GM18861 (cell line): ENCODE data around the gene IL7R.

Experiments used
- ATAC-seq: cut with Tn5 transposase; IDR thresholded peaks from one replicate; pipeline ENCODE4 v1.9.1; 2021; ENCODE audit not compliant: unreplicated experiment

Gene IL7R

GRCh38 chr5:35856765-35857351, at the start of gene IL7R:
Gene IL7R, plus strand, starts transcription at chr5:35856891. Its CDS starts 87 bp downstream, at chr5:35856978.
- no peak for ATAC-seq

GRCh38 chr5:35810601-35811000, 46.1 kb upstream of the IL7R start:
- ATAC-seq = no peak

- ATAC-seq = no peak
Observed at GRCh38 chr5:35811108-35811741, 45.5 kb upstream of the IL7R start.

- ATAC-seq = no peak
Observed at GRCh38 chr5:35813521-35813920, 43.2 kb upstream of the IL7R start.

- peak; percentile 76 for ATAC-seq
Observed at GRCh38 chr5:35815089-35815936, 41.4 kb upstream of the IL7R start.

- no peak for ATAC-seq
Observed at GRCh38 chr5:35816881-35817521, 39.7 kb upstream of the IL7R start.

- ATAC-seq = no peak
Observed at GRCh38 chr5:35819026-35819425, 37.7 kb upstream of the IL7R start.

GRCh38 chr5:35819668-35820067, 37.0 kb upstream of the IL7R start:
- no peak for ATAC-seq

- no peak for ATAC-seq
Observed at GRCh38 chr5:35820735-35821134, 36.0 kb upstream of the IL7R start.

GRCh38 chr5:35821513-35821912, 35.2 kb upstream of the IL7R start:
- ATAC-seq = no peak

- no peak for ATAC-seq
Observed at GRCh38 chr5:35822511-35822910, 34.2 kb upstream of the IL7R start.

- no peak for ATAC-seq
Observed at GRCh38 chr5:35823347-35824098, 33.2 kb upstream of the IL7R start.

- ATAC-seq = no peak
Observed at GRCh38 chr5:35826056-35826455, 30.6 kb upstream of the IL7R start.

- ATAC-seq = no peak
Observed at GRCh38 chr5:35826554-35826953, 30.1 kb upstream of the IL7R start.

- ATAC-seq = no peak
Observed at GRCh38 chr5:35828082-35828598, 28.6 kb upstream of the IL7R start.

- no peak for ATAC-seq
Observed at GRCh38 chr5:35830587-35830986, 26.1 kb upstream of the IL7R start.

GRCh38 chr5:35832762-35833161, 23.9 kb upstream of the IL7R start:
- ATAC-seq = no peak

- ATAC-seq = no peak
Observed at GRCh38 chr5:35833224-35833623, 23.5 kb upstream of the IL7R start.

GRCh38 chr5:35835796-35836742, 20.6 kb upstream of the IL7R start:
- no peak for ATAC-seq
